HUDEP-2 (cell line): Measurements from ENCODE around the gene FSTL4.

Source experiments
- DNase-seq, 76 experiments: peaks; one replicate each; lab custom pipeline; 2025; ENCODE audit not compliant: unreplicated experiment in 76 of 76; lab: John Stamatoyannopoulos, UW

The FSTL4 gene

GRCh38 chr5:133154274-133155075 is 457.9 kb downstream of the FSTL4 start:
- DNase-seq, result no peak

- no peak for DNase-seq
Measured at GRCh38 chr5:133150909-133151544, 461.3 kb downstream of the FSTL4 start.

- no peak for DNase-seq
Measured at GRCh38 chr5:133149345-133149744, 463.0 kb downstream of the FSTL4 start.

GRCh38 chr5:133147815-133148567 is 464.4 kb downstream of the FSTL4 start:
- DNase-seq, result no peak

GRCh38 chr5:133147411-133147810 is 464.9 kb downstream of the FSTL4 start:
- peak in 2 of 76 experiments; percentile 5 to 9 for DNase-seq
